Lung (tissue), 12 donors: ENCODE results near the gene EPHB2. TPM values are rescaled to one million over a fixed set of nuclear protein-coding genes. Genes with fewer than 3 reads are reported as not detected.

ENCODE experiments used
- ATAC-seq: fragments of 200-7000 bp; cut with Tn5 transposase; one replicate; pipeline ENCODE4 v1.9.1; 2020; ENCODE audit warnings: moderate number of reproducible peaks; ENCODE audit not compliant: insufficient read depth, low FRiP score
- DNase-seq, 3 donors: peaks; one replicate each; pipeline ENCODE4 v3.0.0-alpha.2; 2013 to 2017
- H3K27ac ChIP-seq, 2 donors: one replicate each; pipeline ENCODE4 v1.5.1; 2013; ENCODE audit warnings: mild to moderate bottlenecking in 2 of 2, moderate library complexity in 2 of 2, control low read depth in 1 of 2, inconsistent platforms in 1 of 2, low read depth in 1 of 2, low read length in 1 of 2
- H3K27me3 ChIP-seq, 3 donors: one replicate each; pipeline ENCODE4 v1.5.1; 2013; ENCODE audit warnings: low read length in 2 of 3; ENCODE audit not compliant: control insufficient read depth in 3 of 3, insufficient read depth in 3 of 3
- H3K36me3 ChIP-seq, 4 donors: one replicate each; pipeline ENCODE4 v1.5.1; 2013; ENCODE audit warnings: low read length in 4 of 4, mild to moderate bottlenecking in 1 of 4, moderate library complexity in 1 of 4; ENCODE audit not compliant: control insufficient read depth in 4 of 4, insufficient read depth in 4 of 4
- H3K4me1 ChIP-seq, 5 donors: one replicate each; pipeline ENCODE4 v1.5.1; 2013; ENCODE audit warnings: low read length in 5 of 5, mild to moderate bottlenecking in 2 of 5, moderate library complexity in 1 of 5; ENCODE audit not compliant: control insufficient read depth in 5 of 5, insufficient read depth in 5 of 5
- H3K4me3 ChIP-seq: one replicate; pipeline ENCODE4 v1.5.1; 2013; ENCODE audit warnings: mild to moderate bottlenecking, control low read depth, moderate library complexity
- H3K9ac ChIP-seq, 2 donors: one replicate each; pipeline ENCODE4 v1.5.1; 2013; ENCODE audit warnings: low read length in 2 of 2, control low read depth in 1 of 2; ENCODE audit not compliant: insufficient read depth in 1 of 2
- H3K9me3 ChIP-seq, 4 donors: one replicate each; pipeline ENCODE4 v1.5.1; 2013; ENCODE audit warnings: low read length in 3 of 4, mild to moderate bottlenecking in 1 of 4, moderate library complexity in 1 of 4; ENCODE audit not compliant: control insufficient read depth in 4 of 4, insufficient read depth in 3 of 4
- CTCF ChIP-seq: IDR thresholded peaks from 2 replicates; pipeline ENCODE4 v1.5.1; 2012; ENCODE audit warnings: mild to moderate bottlenecking; ENCODE audit errors: control extremely low read depth, extremely low read depth
- WGBS, 2 donors: extraction: QIAGEN DNeasy Blood & Tissue Kit; methylation state at CpG; one replicate each; pipeline ENCODE4 v1.1.7; 2013; 5-methylcytosine and 5-hydroxymethylcytosine counted together
- polyA plus RNA-seq, 2 donors: library from polyadenylated mRNA; stranded (reverse); fragments of 200-250 nt; gene quantifications; one replicate each; pipeline ENCODE4 v1.2.1, GENCODE V29; 2013
- total RNA-seq, 2 donors: library from RNA; depleted of rRNA in 1 of 2; stranded (reverse); fragments of >200 nt in 1 of 2; gene quantifications; one replicate each; pipeline ENCODE4 v1.2.1, GENCODE V29; 2014 to 2021
- donor health status: control.
- donor health status: control.
- donor health status: Bipolar disorder and iron deficiency.
- donor health status: healthy.
- donor health status: DM: yes; HTN: yes; CAD: no.

The EPHB2 gene
- total and polyA plus RNA-seq, 4 donors: 1.2 to 8.5 (median 5.8) TPM

- no peak for ATAC-seq
- TF ChIP-seq CTCF: no peak
- WGBS, 2 donors: 87 to 97% methylated on average over 5 of the region's 5 CpGs
Measured at GRCh38 chr1:22816803-22817202, 106.2 kb downstream of the EPHB2 start.

GRCh38 chr1:22817462-22817861 lies 106.8 kb downstream of the EPHB2 start:
- DNase-seq: no peak
- peaks cover 0 to 19% (median 2%) of the 10 kb centered on the region in 5 donors for H3K4me1 ChIP-seq
- TF ChIP-seq CTCF: no peak
- no peak overlapping the region for H3K9ac ChIP-seq
- H3K36me3 ChIP-seq: no peaks in the 10 kb centered on the region
- H3K4me3 ChIP-seq: no peak overlapping the region
- H3K9me3 ChIP-seq: no peaks in the 10 kb centered on the region
- no peak for ATAC-seq
- H3K27me3 ChIP-seq: no peaks in the 10 kb centered on the region
- H3K27ac ChIP-seq: no peak overlapping the region
- 83 to 86% methylated on average over 5 of the region's 5 CpGs for WGBS, 2 donors

More at GRCh38 chr1:22816803-22817202, 106.2 kb downstream of the EPHB2 start:
- Histone ChIP-seq H3K4me1 (peaks cover 0 to 19% (median 2%) of the 10 kb centered on the region in 5 donors), H3K27me3 (no peaks in the 10 kb centered on the region), H3K27ac (no peak overlapping the region), H3K4me3 (no peak overlapping the region), H3K36me3 (no peaks in the 10 kb centered on the region), H3K9me3 (no peaks in the 10 kb centered on the region), H3K9ac (no peak overlapping the region)
- DNase-seq: no peak

- no peak for ATAC-seq
Measured at GRCh38 chr1:22818061-22818770, 107.6 kb downstream of the EPHB2 start.

More at GRCh38 chr1:22818061-22818770, 107.6 kb downstream of the EPHB2 start:
- no peak for TF ChIP-seq CTCF
- Histone ChIP-seq H3K9me3 (no peaks in the 10 kb centered on the region), H3K9ac (no peak overlapping the region), H3K36me3 (no peaks in the 10 kb centered on the region), H3K27me3 (no peaks in the 10 kb centered on the region), H3K27ac (no peak overlapping the region), H3K4me3 (no peak overlapping the region), H3K4me1 (peaks cover 0 to 19% (median 2%) of the 10 kb centered on the region in 5 donors)
- WGBS, 2 donors: 81% methylated on average over 11 of the region's 11 CpGs
- DNase-seq: no peak
